ENCODE results near the gene MMEL1.

Gene MMEL1

GRCh38 chr1:2567083-2567679 lies 65.6 kb downstream of the MMEL1 start:
- no peaks in the 10 kb centered on the region for H3K27me3 ChIP-seq (ENCODE audit: insufficient read depth, poor library complexity, severe bottlenecking)
- no peak overlapping the region for H3K4me3 ChIP-seq (replicated peaks; ENCODE audit: insufficient read depth, low read length)
- H3K27ac ChIP-seq (replicated peaks): no peak overlapping the region
- no peak for DNase-seq (ENCODE audit: low read depth in 1 of 2, low spot score in 1 of 2)
- TF ChIP-seq GABPA (IDR thresholded peaks at IDR 0.05; ENCODE audit: low read depth): no peak

- H3K27ac ChIP-seq (replicated peaks): no peak overlapping the region
- DNase-seq (ENCODE audit: low read depth in 1 of 2, low spot score in 1 of 2): no peak
- TF ChIP-seq SPI1 (IDR thresholded peaks at IDR 0.05; ENCODE audit: borderline replicate concordance, low read depth) (no peak), REST (IDR thresholded peaks at IDR 0.05; ENCODE audit: insufficient replicate concordance, low read depth) (no peak), POLR2AphosphoS5 (IDR thresholded peaks at IDR 0.05; ENCODE audit: low read depth) (no peak), CTCF (IDR thresholded peaks at IDR 0.05; ENCODE audit: insufficient read depth, low read length) (no peak), GABPA (IDR thresholded peaks at IDR 0.05; ENCODE audit: low read depth) (no peak)
- H3K4me3 ChIP-seq (replicated peaks; ENCODE audit: insufficient read depth, low read length): no peak overlapping the region
- H3K27me3 ChIP-seq (ENCODE audit: insufficient read depth, poor library complexity, severe bottlenecking): no peaks in the 10 kb centered on the region
Measured at GRCh38 chr1:2566101-2567045, 66.4 kb downstream of the MMEL1 start.

GRCh38 chr1:2564815-2565374 lies 67.9 kb downstream of the MMEL1 start:
- TF ChIP-seq POLR2AphosphoS5 (IDR thresholded peaks at IDR 0.05; ENCODE audit: low read depth): no peak
- TF ChIP-seq SPI1 (IDR thresholded peaks at IDR 0.05; ENCODE audit: borderline replicate concordance, low read depth): no peak
- no peak for TF ChIP-seq CTCF (IDR thresholded peaks at IDR 0.05; ENCODE audit: insufficient read depth, low read length)
- H3K27me3 ChIP-seq (ENCODE audit: insufficient read depth, poor library complexity, severe bottlenecking): no peaks in the 10 kb centered on the region
- H3K4me3 ChIP-seq (replicated peaks; ENCODE audit: insufficient read depth, low read length): no peak overlapping the region
- no peak for DNase-seq (ENCODE audit: low read depth in 1 of 2, low spot score in 1 of 2)
- no peak overlapping the region for H3K27ac ChIP-seq (replicated peaks)

GRCh38 chr1:2564006-2564814 lies 68.6 kb downstream of the MMEL1 start:
- H3K27ac ChIP-seq (replicated peaks): no peak overlapping the region
- TF ChIP-seq POLR2AphosphoS5 (IDR thresholded peaks at IDR 0.05; ENCODE audit: low read depth) (no peak), GABPA (IDR thresholded peaks at IDR 0.05; ENCODE audit: low read depth) (no peak), CTCF (IDR thresholded peaks at IDR 0.05; ENCODE audit: insufficient read depth, low read length) (no peak), SPI1 (IDR thresholded peaks at IDR 0.05; ENCODE audit: borderline replicate concordance, low read depth) (no peak), REST (IDR thresholded peaks at IDR 0.05; ENCODE audit: insufficient replicate concordance, low read depth) (no peak)
- no peak for DNase-seq (ENCODE audit: low read depth in 1 of 2, low spot score in 1 of 2)
- no peaks in the 10 kb centered on the region for H3K27me3 ChIP-seq (ENCODE audit: insufficient read depth, poor library complexity, severe bottlenecking)
- no peak overlapping the region for H3K4me3 ChIP-seq (replicated peaks; ENCODE audit: insufficient read depth, low read length)
